Raji (cell line): ENCODE measurements around the gene WDR17.
A peak's percentile ranks its signal among the peaks of the same experiment; 100 is the strongest.

ENCODE experiments used
- POLR2A ChIP-seq: IDR thresholded peaks from 2 replicates; pipeline ENCODE4 v1.6.1; 2011; ENCODE audit warnings: low read depth, low read length, control low read depth; ENCODE audit not compliant: insufficient read depth

Gene WDR17

GRCh38 chr4:176065435-176066291, at the start of gene WDR17:
WDR17 (plus strand) TSS chr4:176065841; CDS start chr4:176111581, 45,740 bp downstream.
- TF ChIP-seq POLR2A: peak; percentile 46

- no peak for TF ChIP-seq POLR2A
Observed at GRCh38 chr4:176016601-176017000, 49.0 kb upstream of the WDR17 start.

- no peak for TF ChIP-seq POLR2A
Observed at GRCh38 chr4:176020481-176021085, 45.1 kb upstream of the WDR17 start.

DNA sequence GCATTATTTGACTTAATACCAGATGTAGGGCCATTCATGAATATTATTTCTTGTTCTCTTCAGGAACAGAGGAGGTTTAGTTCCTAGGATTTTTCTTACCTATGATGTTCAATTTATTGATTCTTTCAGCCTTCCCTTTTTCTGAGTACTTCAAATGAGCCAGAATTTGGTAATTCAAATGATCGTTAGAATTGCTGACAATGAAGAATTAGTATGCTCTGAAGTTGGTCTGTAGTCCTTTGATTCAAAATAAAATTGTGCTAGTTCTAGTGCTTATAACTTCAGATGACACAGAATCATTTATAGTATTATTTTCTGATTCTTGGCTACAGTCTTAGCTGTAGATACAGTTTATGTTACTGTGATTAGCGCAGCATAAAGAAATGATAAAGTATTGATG, 35.2 kb upstream of the WDR17 start:
- no peak for TF ChIP-seq POLR2A

DNA sequence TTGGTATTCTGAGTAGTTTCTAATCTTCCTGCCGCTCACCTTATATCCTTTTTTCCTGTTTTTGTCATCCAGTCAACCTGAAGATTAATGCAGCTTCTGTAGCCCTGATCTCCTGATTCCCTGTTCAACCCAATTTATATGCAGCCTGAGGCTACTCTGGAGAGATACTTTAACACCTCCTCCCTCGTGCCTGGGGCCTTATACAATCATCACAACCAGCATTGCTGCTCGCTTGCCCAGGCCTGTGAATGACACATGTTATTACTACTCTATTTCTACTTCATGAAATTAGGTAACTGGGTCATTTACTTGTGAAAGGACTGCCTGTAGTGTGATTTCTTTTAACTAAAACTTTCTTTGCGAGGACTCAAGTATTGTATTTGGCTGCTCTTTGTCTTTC, 33.7 kb upstream of the WDR17 start:
- TF ChIP-seq POLR2A: no peak

DNA sequence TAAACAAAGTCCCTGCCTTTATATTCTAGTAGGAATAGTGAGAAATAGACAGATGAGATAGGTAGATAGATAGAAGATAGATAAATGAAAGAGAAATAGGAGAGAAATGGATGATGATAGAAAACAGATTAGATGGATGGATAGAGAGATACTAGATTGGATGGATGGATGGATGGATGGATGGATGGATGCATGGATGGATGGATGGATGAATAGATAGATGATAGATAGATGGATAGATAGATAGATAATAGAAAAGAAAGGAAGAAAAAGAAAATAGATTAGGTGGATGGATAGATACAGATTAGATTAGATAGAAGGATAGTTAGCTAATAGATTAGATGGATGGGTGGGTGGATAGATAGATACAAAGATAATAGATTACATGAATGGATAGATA, 33.2 kb upstream of the WDR17 start:
- no peak for TF ChIP-seq POLR2A

- TF ChIP-seq POLR2A: no peak
Observed at GRCh38 chr4:176034499-176034898, 31.1 kb upstream of the WDR17 start.

GRCh38 chr4:176034936-176035335, 30.7 kb upstream of the WDR17 start:
- no peak for TF ChIP-seq POLR2A

- TF ChIP-seq POLR2A: no peak
Observed at GRCh38 chr4:176036585-176037205, 28.9 kb upstream of the WDR17 start.

- no peak for TF ChIP-seq POLR2A
Observed at GRCh38 chr4:176038789-176039188, 26.9 kb upstream of the WDR17 start.

DNA sequence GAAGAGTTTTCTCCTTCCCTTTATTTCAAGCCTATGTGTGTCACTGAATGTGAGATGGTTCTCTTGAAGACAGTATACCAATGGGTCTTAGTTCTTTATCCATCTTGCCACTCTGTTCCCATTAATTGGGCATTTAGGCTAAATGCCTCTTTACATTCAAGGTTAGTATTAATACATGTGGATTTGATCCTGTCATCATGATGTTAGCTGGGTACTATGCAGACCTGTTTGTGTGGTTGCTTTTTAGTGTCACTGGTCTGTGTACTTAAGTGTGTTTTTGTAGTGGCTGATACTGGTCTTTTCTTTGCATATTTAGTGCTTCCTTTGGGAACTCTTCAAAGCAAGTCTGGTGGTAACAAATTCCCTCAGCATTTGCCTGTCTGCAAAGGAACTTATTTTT, 23.4 kb upstream of the WDR17 start:
- no peak for TF ChIP-seq POLR2A

- TF ChIP-seq POLR2A: no peak
Observed at GRCh38 chr4:176043838-176044588, 21.6 kb upstream of the WDR17 start.

DNA sequence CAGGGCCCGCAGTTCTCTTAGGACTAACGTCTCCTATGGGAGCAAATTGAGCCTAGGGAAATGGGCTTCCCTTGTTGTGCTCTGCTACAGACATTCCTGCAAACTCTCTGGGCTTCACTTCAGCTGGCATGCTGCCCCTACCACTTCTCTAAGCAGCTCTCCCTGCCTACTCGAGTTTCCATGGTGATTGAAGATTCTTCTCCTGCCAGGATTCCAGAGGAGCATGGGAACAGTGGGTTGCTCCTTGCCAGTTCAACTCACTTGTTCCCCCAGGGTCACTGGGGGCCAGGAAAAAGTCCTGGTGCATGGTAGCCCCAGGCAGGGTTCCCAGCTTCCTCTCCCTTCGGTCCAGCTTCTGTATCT, 21.1 kb upstream of the WDR17 start:
- no peak for TF ChIP-seq POLR2A

DNA sequence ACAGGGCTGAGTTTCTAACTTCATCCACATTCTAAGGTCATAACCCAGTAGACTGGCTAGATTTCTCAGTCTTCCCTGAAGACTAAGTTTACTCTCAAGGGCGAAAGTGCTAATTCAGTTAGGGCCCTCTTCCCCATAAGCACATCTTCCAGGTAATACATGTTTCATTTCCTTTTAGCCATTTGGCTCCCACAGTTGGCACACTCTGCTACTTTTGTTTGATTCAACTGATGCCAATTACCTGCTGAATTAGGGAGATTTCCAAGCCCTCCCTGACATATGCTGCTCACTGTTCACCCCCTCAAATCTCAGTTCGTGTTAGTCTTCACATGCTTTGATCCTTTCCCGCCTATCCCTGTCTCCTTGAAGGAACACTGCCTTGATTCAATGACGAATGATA, 17.0 kb upstream of the WDR17 start:
- no peak for TF ChIP-seq POLR2A

DNA sequence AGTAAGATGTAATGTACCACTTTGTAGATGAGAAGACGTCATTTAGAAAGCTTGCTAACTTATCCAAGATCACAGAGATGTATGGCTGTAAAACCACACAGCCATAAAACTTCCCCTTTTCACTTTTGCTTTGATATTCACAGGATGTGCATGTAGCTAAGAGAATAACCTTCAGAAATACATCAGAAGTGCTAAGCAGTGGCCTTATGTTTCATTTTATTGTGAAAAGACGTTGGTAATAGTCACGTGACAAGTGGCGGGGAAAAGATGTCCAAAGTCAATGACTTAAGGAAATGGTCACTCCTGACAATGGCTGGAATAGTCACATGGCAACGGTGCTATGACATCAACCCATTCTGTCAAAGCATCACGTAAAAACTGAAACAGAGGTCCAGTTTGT, 12.9 kb upstream of the WDR17 start:
- TF ChIP-seq POLR2A: no peak
